ENCODE data around the gene KIF20A. TPM values are rescaled to one million over a fixed set of nuclear protein-coding genes. Genes with fewer than 3 reads are reported as not detected.
"Not testable (repeated sequence)": the region's sequence is repeated elsewhere in the genome, so short reads cannot be mapped to it uniquely, and the experiment has no call there.

KIF20A gene
- total RNA-seq, 4 donors from 2014 or later, result 33.8 TPM; not detected in 3

GRCh38 chr5:138182808-138183207 is 3.9 kb downstream of the KIF20A start:
- DNase-seq, result no peak

GRCh38 chr5:138186002-138186447 is 7.1 kb downstream of the KIF20A start:
- Histone ChIP-seq H3K4me3 (no peak overlapping the region), H3K27me3 (no peaks in the 10 kb centered on the region), H3K36me3 (no peaks in the 10 kb centered on the region), H3K27ac (no peak overlapping the region), H3K4me1 (no peaks in the 10 kb centered on the region), H3K9me3 (no peaks in the 10 kb centered on the region)
- intact Hi-C loops (cut with DNase I; ENCODE audit: low total_unique reads), result no loop called here
- no peak for DNase-seq
- no peak for TF ChIP-seq POLR2A (IDR thresholded peaks at IDR 0.05)
- TF ChIP-seq, protein P1, sequence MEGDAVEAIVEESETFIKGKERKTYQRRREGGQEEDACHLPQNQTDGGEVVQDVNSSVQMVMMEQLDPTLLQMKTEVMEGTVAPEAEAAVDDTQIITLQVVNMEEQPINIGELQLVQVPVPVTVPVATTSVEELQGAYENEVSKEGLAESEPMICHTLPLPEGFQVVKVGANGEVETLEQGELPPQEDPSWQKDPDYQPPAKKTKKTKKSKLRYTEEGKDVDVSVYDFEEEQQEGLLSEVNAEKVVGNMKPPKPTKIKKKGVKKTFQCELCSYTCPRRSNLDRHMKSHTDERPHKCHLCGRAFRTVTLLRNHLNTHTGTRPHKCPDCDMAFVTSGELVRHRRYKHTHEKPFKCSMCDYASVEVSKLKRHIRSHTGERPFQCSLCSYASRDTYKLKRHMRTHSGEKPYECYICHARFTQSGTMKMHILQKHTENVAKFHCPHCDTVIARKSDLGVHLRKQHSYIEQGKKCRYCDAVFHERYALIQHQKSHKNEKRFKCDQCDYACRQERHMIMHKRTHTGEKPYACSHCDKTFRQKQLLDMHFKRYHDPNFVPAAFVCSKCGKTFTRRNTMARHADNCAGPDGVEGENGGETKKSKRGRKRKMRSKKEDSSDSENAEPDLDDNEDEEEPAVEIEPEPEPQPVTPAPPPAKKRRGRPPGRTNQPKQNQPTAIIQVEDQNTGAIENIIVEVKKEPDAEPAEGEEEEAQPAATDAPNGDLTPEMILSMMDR (IDR thresholded peaks at IDR 0.05), result no peak

More at GRCh38 chr5:138182808-138183207, 3.9 kb downstream of the KIF20A start:
- no peaks in the 10 kb centered on the region for H3K4me1 ChIP-seq
- H3K27ac ChIP-seq, result no peak overlapping the region
- TF ChIP-seq POLR2A (IDR thresholded peaks at IDR 0.05), result no peak
- TF ChIP-seq, protein P1 (IDR thresholded peaks at IDR 0.05), result no peak
- intact Hi-C loops (cut with DNase I; ENCODE audit: low total_unique reads), result no loop called here
- no peak overlapping the region for H3K4me3 ChIP-seq
- no peaks in the 10 kb centered on the region for H3K27me3 ChIP-seq
- H3K36me3 ChIP-seq, result no peaks in the 10 kb centered on the region
- no peaks in the 10 kb centered on the region for H3K9me3 ChIP-seq

DNA sequence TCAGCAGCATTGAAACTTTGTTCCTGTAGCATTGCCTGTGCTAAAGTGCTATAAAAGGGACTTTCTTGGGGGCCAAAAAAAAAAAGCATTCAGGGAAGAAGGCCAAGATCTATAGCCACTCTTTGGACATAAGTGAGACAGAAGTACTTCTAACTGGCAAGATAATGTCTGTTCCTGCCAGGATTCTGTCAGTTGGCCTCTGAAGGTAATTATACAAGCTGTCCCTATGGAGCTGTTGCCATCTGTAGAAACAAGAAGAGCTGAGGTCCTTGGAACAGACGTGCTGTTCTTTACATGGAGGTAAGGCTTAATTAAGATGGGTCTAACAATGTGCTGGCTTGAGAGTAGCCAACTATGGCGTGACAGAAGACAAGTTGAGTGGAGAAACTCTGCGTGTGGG is 9.7 kb downstream of the KIF20A start:
- H3K4me1 ChIP-seq, result no peaks in the 10 kb centered on the region
- TF ChIP-seq, protein P1 (IDR thresholded peaks at IDR 0.05), result no peak
- no peak for TF ChIP-seq POLR2A (IDR thresholded peaks at IDR 0.05)
- no peak for DNase-seq
- H3K4me3 ChIP-seq, result no peak overlapping the region
- H3K36me3 ChIP-seq, result no peaks in the 10 kb centered on the region
- no peaks in the 10 kb centered on the region for H3K9me3 ChIP-seq
- intact Hi-C loops (cut with DNase I; ENCODE audit: low total_unique reads), result no loop called here
- no peak overlapping the region for H3K27ac ChIP-seq
- H3K27me3 ChIP-seq, result no peaks in the 10 kb centered on the region

GRCh38 chr5:138192826-138193225 is 13.9 kb downstream of the KIF20A start:
- Histone ChIP-seq H3K9me3 (no peaks in the 10 kb centered on the region), H3K4me3 (no peak overlapping the region), H3K36me3 (no peaks in the 10 kb centered on the region), H3K27me3 (no peaks in the 10 kb centered on the region), H3K27ac (no peak overlapping the region), H3K4me1 (no peaks in the 10 kb centered on the region)
- no peak for DNase-seq
- TF ChIP-seq, protein P1 (IDR thresholded peaks at IDR 0.05), result no peak
- no peak for TF ChIP-seq POLR2A (IDR thresholded peaks at IDR 0.05)
- intact Hi-C loops (cut with DNase I; ENCODE audit: low total_unique reads), result no loop called here

DNA sequence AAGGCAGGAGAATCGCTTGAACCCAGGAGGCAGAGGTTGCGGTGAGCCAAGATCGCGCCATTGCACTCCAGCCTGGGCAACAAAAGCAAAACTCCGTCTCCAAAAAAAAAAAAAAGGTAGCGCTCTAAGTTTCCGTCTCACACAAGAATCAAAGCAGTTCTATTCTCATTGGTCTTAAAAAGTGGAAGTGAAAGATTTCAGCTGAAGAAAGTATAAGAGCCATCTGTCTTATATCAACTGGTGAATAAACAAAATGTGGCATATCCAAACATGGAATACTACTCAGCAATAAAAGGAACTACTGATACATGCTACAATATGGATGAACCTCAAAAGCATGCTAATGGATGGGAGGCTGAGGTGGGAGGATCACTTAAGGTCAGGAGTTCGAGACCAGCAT is 14.9 kb downstream of the KIF20A start:
- intact Hi-C loops (cut with DNase I; ENCODE audit: low total_unique reads); DNase-seq; H3K36me3 ChIP-seq; H3K27me3 ChIP-seq; H3K9me3 ChIP-seq; H3K4me3 ChIP-seq; H3K4me1 ChIP-seq; H3K27ac ChIP-seq: not testable (repeated sequence)

GRCh38 chr5:138210985-138211384 is 32.1 kb downstream of the KIF20A start:
- Histone ChIP-seq H3K4me1 (no peaks in the 10 kb centered on the region), H3K9me3 (no peaks in the 10 kb centered on the region), H3K4me3 (no peak overlapping the region), H3K27ac (no peak overlapping the region), H3K36me3 (no peaks in the 10 kb centered on the region), H3K27me3 (no peaks in the 10 kb centered on the region)
- no peak for TF ChIP-seq POLR2A (IDR thresholded peaks at IDR 0.05)
- TF ChIP-seq, protein P1 (IDR thresholded peaks at IDR 0.05), result no peak
- DNase-seq, result no peak
- intact Hi-C loops (cut with DNase I; ENCODE audit: low total_unique reads), result no loop called here

All from uterus (tissue), 4 donors.